ENCODE measurements around the gene TSPAN5. TPM values are rescaled to one million over a fixed set of nuclear protein-coding genes. Genes with fewer than 3 reads are reported as not detected.

Gene TSPAN5
- total and polyA plus RNA-seq, 2 donors from 2014 or later, result 6.8 to 13.8 TPM

- FAIRE-seq, result no peak
- Histone ChIP-seq H3K4me3 (ENCODE audit: low read length in 3 of 3) (no peak overlapping the region), H3K36me3 (ENCODE audit: control insufficient read depth in 2 of 3, insufficient read depth in 3 of 3, low read length in 3 of 3) (no peaks in the 10 kb centered on the region), H3K27me3 (ENCODE audit: control insufficient read depth, insufficient read depth, low read length) (no peaks in the 10 kb centered on the region), H3K9me3 (ENCODE audit: control insufficient read depth in 2 of 3, insufficient read depth in 1 of 3, low read length in 3 of 3) (no peaks in the 10 kb centered on the region), H3K4me1 (ENCODE audit: control insufficient read depth in 2 of 3, insufficient read depth in 2 of 3, low read depth in 1 of 3, low read length in 3 of 3) (peaks cover 0 to 4% (median 0%) of the 10 kb centered on the region in 3 donors), H3K27ac (ENCODE audit: low read depth in 2 of 2, low read length in 2 of 2) (no peak overlapping the region), H3K9ac (ENCODE audit: low read length in 3 of 3) (no peak overlapping the region)
- DNase-seq, result no peak
- intact Hi-C loops (cut with DNase I), result no loop called here
- no peak for TF ChIP-seq CTCF (IDR thresholded peaks at IDR 0.05; ENCODE audit: borderline replicate concordance, extremely low read depth, insufficient read depth)
Measured at GRCh38 chr4:98662626-98663225, 4.3 kb upstream of the TSPAN5 start.

GRCh38 chr4:98662055-98662453 is 3.6 kb upstream of the TSPAN5 start:
- no peak for TF ChIP-seq CTCF (IDR thresholded peaks at IDR 0.05; ENCODE audit: borderline replicate concordance, extremely low read depth, insufficient read depth)
- Histone ChIP-seq H3K9me3 (ENCODE audit: control insufficient read depth in 2 of 3, insufficient read depth in 1 of 3, low read length in 3 of 3) (no peaks in the 10 kb centered on the region), H3K9ac (ENCODE audit: low read length in 3 of 3) (no peak overlapping the region), H3K27ac (ENCODE audit: low read depth in 2 of 2, low read length in 2 of 2) (no peak overlapping the region), H3K4me3 (ENCODE audit: low read length in 3 of 3) (no peak overlapping the region), H3K27me3 (ENCODE audit: control insufficient read depth, insufficient read depth, low read length) (no peaks in the 10 kb centered on the region), H3K36me3 (ENCODE audit: control insufficient read depth in 2 of 3, insufficient read depth in 3 of 3, low read length in 3 of 3) (no peaks in the 10 kb centered on the region), H3K4me1 (ENCODE audit: control insufficient read depth in 2 of 3, insufficient read depth in 2 of 3, low read depth in 1 of 3, low read length in 3 of 3) (peaks cover 0 to 8% (median 0%) of the 10 kb centered on the region in 3 donors)
- intact Hi-C loops (cut with DNase I), result no loop called here
- no peak for FAIRE-seq
- DNase-seq, result no peak

DNA sequence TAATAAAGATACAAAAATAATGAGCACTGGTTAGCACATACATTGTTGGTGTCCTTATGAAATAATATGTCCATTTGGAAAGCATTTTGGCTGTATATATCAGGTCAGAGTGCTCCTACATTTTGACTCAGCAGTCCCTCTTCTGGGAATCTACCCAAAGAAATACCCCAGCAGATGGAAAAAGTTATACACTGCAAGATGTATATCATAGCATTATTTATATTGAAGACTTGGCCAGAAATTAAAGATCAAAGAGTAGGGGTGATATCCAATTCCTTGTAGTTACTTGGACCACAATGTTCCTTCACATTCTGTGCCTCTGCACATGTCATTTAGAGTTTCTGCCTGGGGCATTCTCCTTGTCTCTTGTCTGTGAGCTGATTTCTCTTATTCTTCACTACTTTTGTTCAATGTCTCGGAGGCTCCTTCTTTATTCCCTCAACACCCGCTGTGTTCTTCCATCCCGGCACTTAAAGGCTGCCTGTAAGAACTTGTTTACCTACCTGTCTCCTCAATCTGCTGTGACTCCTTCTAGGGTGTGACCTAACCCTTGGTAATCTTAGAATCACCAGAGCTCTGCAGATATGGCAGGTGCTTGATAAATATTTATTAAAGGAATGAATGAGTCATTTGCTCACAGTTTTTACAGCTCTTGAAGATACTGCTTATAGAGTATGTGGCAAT is 3.1 kb upstream of the TSPAN5 start:
- H3K4me3 ChIP-seq (ENCODE audit: low read length in 3 of 3), result no peak overlapping the region
- no peak overlapping the region for H3K9ac ChIP-seq (ENCODE audit: low read length in 3 of 3)
- no peaks in the 10 kb centered on the region for H3K27me3 ChIP-seq (ENCODE audit: control insufficient read depth, insufficient read depth, low read length)
- no peak overlapping the region for H3K27ac ChIP-seq (ENCODE audit: low read depth in 2 of 2, low read length in 2 of 2)
- no peak for FAIRE-seq
- intact Hi-C loops (cut with DNase I), result no loop called here
- no peaks in the 10 kb centered on the region for H3K9me3 ChIP-seq (ENCODE audit: control insufficient read depth in 2 of 3, insufficient read depth in 1 of 3, low read length in 3 of 3)
- peaks cover 0 to 8% (median 0%) of the 10 kb centered on the region in 3 donors for H3K4me1 ChIP-seq (ENCODE audit: control insufficient read depth in 2 of 3, insufficient read depth in 2 of 3, low read depth in 1 of 3, low read length in 3 of 3)
- DNase-seq, result no peak
- TF ChIP-seq CTCF (IDR thresholded peaks at IDR 0.05; ENCODE audit: borderline replicate concordance, extremely low read depth, insufficient read depth), result no peak
- no peaks in the 10 kb centered on the region for H3K36me3 ChIP-seq (ENCODE audit: control insufficient read depth in 2 of 3, insufficient read depth in 3 of 3, low read length in 3 of 3)
